D721Med (cell line): ENCODE results near the gene ORC6.
"Not testable (repeated sequence)": the region's sequence is repeated elsewhere in the genome, so short reads cannot be mapped to it uniquely, and the experiment has no call there.

Experiments used
- DNase-seq: peaks from one replicate; pipeline ENCODE4 v3.0.0; 2011; ENCODE audit warnings: low spot score; ENCODE audit not compliant: insufficient read length
- FAIRE-seq: peaks from 2 replicates; lab custom pipeline; 2011; peaks lifted over from hg19 to GRCh38; lab: Jason Lieb, UNC
- CTCF ChIP-seq: IDR thresholded peaks from 2 replicates; pipeline ENCODE4 v1.5.1; 2012; ENCODE audit warnings: mild to moderate bottlenecking, control low read depth; ENCODE audit not compliant: insufficient read depth; ENCODE audit errors: missing control alignments

The ORC6 gene

GRCh38 chr16:46673320-46674013 lies 16.0 kb upstream of the ORC6 start:
- DNase-seq (no peak), FAIRE-seq (no peak)

DNA sequence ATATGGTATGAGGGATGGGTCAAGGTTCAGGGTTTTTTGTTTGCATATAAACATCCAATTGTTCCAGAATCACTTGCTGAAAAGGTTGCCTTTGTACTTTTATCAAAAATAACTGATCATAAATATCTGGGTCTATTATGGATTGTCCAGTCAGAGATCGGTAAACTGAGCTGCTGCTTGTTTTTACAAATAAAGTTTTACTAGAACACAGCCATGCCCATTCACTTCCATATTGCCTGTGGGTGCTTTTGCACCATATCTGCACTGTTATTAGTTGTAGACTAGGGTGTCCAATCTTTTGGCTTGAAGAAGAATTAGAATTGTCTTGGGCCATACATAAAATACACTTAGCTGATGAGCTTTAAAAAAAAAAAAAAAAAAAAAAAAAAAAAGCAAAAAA lies 11.5 kb upstream of the ORC6 start:
- FAIRE-seq, result not testable (repeated sequence)

More at GRCh38 chr16:46673320-46674013, 16.0 kb upstream of the ORC6 start:
- peak; percentile 88 for TF ChIP-seq CTCF

DNA sequence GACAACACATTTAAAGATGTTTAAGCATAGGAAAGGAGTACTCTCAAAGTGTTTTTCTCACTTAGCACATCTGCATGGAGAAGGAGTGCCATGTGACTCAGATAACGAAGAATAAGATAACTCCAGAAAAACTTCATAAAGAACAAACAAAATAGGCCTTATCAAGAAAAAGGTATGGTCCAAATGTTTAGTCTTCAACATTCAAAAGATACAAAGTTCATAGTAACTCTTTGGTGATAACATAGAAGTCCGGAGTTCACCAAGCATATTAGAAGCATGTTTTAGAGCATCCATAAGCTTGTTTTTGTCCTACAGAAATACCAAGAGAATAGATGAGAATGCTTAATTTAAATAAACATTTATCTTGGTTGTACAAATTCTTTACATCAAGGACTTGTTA lies 7.6 kb upstream of the ORC6 start:
- not testable (repeated sequence) for DNase-seq, FAIRE-seq

More for the DNA sequence above, 11.5 kb upstream of the ORC6 start:
- DNase-seq, result not testable (repeated sequence)

DNA sequence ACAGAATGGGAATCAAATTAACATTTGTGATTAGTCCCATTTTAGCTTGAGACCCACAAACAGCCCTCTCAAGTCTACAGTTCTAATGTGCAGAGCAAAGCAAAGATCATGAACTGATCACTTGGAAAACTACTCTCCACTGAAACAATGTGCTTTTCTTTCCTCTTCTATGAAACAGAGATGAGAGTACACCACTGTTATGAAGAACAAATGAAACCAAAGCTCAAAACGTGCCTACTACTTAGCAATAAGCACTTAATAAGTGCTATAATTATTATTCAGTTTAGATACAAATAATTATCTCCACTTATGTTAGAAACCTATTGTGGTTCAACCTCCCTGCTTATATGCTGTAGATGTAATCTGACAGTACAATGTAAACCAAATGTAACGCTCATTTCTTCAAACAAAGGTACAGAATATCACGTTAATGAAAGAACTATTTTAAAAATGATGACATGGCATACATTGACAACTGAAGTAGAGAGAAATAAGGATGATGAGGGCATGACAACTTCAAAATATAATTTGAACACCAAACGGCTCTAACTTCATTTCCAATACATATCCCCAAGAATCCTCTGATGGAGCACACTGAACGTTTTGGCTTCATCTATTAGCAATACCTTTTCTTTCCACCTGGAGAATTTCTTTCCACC lies 2.5 kb upstream of the ORC6 start:
- DNase-seq (no peak), FAIRE-seq (no peak)
- no peak for TF ChIP-seq CTCF

DNA sequence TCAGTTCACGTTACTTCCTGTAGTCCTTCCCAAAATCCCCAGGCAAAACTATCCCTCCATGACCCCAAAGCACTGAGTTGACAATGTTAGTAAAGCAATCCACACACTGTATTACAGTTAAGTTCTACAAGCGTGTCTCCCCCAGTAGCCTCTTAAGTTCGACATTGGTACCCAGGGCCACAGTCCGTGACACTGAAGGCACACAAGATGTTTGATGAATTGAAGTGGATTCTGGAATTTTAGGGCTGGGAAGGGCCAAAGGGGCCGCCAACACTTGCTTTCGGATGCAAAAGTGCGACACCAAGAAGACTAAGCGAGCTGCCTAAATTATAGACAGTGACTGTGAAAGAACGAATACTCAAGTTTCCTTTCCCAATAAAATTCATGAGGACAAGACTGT lies 2.0 kb upstream of the ORC6 start:
- TF ChIP-seq CTCF, result no peak
- DNase-seq (no peak), FAIRE-seq (no peak)

- peak; percentile 12 for TF ChIP-seq CTCF
- FAIRE-seq (no peak), DNase-seq (no peak)
Measured at GRCh38 chr16:46688101-46688653, 1.3 kb upstream of the ORC6 start.

DNA sequence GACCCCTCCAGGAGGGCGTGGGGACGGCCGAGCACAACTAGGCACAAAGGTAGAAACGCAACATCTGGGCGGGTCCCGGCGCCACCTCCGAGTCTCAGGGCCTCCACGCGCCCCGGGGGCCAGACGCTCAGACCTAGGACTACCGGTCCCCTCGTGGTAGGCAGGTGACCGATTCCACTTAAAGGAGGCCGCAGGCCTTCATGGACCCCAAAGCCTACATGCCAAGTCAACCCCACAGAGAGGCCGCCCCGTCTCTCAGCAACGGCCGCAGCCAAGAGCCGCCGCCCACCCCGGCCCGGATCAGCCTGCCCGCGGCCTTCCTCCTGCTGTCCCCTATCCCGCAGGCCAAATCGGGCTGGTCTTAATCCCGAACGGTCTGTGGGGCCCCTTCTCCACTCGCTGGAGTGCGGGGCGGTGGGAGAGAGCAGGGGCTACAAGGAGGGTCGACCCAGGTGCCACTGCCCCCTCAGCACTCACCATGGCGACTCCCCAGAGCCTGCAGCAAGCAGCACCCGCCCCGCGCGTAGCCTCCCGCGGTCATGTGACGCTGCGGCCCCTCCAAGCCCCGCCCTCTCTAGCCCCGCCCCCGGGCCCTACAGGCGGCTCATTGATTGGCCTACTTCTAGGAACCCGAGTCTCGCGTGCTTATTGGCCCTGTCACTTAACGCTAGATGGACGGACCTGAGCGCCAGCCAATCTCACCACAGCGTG lies 650 bp upstream of the ORC6 start, which contains the start of gene VPS35:
VPS35 (minus strand) TSS at position 525 of the 711 bp plus-strand sequence; CDS start at position 480, 45 bp downstream.
- FAIRE-seq, result no peak
- DNase-seq, result peak; percentile 33
- no peak for TF ChIP-seq CTCF
